Suprapubic skin (tissue), 4 donors: ENCODE data around the gene LRRC7. TPM values are rescaled to one million over a fixed set of nuclear protein-coding genes. Genes with fewer than 3 reads are reported as not detected.

ENCODE experiments used
- DNase-seq, 2 donors: peaks; one replicate each; pipeline ENCODE4 v3.0.0-alpha.2; 2019; ENCODE audit warnings: low spot score in 2 of 2
- H3K27ac ChIP-seq: fragments of 200-600 bp; sonication (generic); one replicate; pipeline ENCODE4 v1.5.1; 2019
- H3K27me3 ChIP-seq: fragments of 200-600 bp; sonication (generic); one replicate; pipeline ENCODE4 v1.5.1; 2019
- H3K36me3 ChIP-seq: fragments of 200-600 bp; sonication (generic); one replicate; pipeline ENCODE4 v1.5.1; 2019
- H3K4me1 ChIP-seq: fragments of 200-600 bp; sonication (generic); one replicate; pipeline ENCODE4 v1.5.1; 2019
- H3K4me3 ChIP-seq: fragments of 200-600 bp; sonication (generic); one replicate; pipeline ENCODE4 v1.5.1; 2019; ENCODE audit warnings: mild to moderate bottlenecking
- H3K9me3 ChIP-seq: fragments of 200-600 bp; sonication (generic); one replicate; pipeline ENCODE4 v1.5.1; 2019
- EP300 ChIP-seq: sonication (generic); formaldehyde crosslinking; IDR thresholded peaks from one replicate; pipeline ENCODE4 v1.6.1; 2017; ENCODE audit warnings: antibody characterized with exemption
- POLR2A ChIP-seq, 2 donors: fragments of 450-650 bp; IDR thresholded peaks; one replicate each; pipeline ENCODE4 v1.6.1; 2017; ENCODE audit warnings: antibody characterized with exemption in 2 of 2, mild to moderate bottlenecking in 2 of 2, moderate library complexity in 2 of 2
- POLR2AphosphoS5 ChIP-seq, 3 donors: sonication (generic); formaldehyde crosslinking; IDR thresholded peaks; one replicate each; pipeline ENCODE4 v1.6.1; 2017; ENCODE audit warnings: antibody characterized with exemption in 3 of 3
- WGBS: methylation state at CpG from one replicate; pipeline ENCODE4 v1.1.5; 2018; 5-methylcytosine and 5-hydroxymethylcytosine counted together
- total RNA-seq, 4 donors: library from RNA; depleted of rRNA; stranded (reverse); fragments of >200 nt; gene quantifications; one replicate each; pipeline ENCODE4 v1.1.0, GENCODE V29; 2016
- TF ChIP-seq, protein P1 (sequence below), 2 donors: fragments of 200-600 bp in 1 of 2; fragments of 450-650 bp in 1 of 2; sonication (generic) in 1 of 2; IDR thresholded peaks; one replicate each; pipeline ENCODE4 v1.5.1; 2016 to 2019; ENCODE audit warnings: antibody characterized with exemption in 2 of 2, mild to moderate bottlenecking in 1 of 2, moderate library complexity in 1 of 2

LRRC7 gene
- total RNA-seq, 4 donors from 2014 or later, result 0.24 to 0.98 (median 0.47) TPM

DNA sequence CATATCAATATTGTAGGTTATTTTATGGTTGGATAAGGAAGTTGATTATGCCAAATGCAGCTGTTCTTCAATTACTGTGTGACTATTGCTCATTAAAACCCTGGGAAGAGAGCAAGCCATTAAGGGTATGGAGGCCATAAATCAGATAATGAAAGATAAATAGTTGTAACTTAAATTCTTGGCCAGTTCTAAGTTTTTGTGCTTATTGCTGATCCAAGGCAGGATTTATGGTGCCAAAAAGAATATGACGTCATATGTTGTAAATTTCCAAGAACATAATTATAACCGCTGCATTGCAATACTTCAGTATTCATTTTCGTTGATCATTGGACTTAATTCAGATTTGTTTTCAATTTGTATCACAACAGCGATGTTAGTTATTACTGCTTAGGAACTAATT is 426.1 kb downstream of the LRRC7 start:
- Histone ChIP-seq H3K27me3 (no peaks in the 10 kb centered on the region), H3K27ac (no peak overlapping the region), H3K9me3 (no peaks in the 10 kb centered on the region), H3K36me3 (no peaks in the 10 kb centered on the region), H3K4me3 (no peak overlapping the region), H3K4me1 (no peaks in the 10 kb centered on the region)
- DNase-seq, result no peak
- 29% methylated on average over 4 of the region's 4 CpGs for WGBS
- no peak for TF ChIP-seq POLR2AphosphoS5 (IDR thresholded peaks at IDR 0.05)
- TF ChIP-seq POLR2A (IDR thresholded peaks at IDR 0.05), result no peak
- no peak for TF ChIP-seq EP300
- TF ChIP-seq, protein P1, sequence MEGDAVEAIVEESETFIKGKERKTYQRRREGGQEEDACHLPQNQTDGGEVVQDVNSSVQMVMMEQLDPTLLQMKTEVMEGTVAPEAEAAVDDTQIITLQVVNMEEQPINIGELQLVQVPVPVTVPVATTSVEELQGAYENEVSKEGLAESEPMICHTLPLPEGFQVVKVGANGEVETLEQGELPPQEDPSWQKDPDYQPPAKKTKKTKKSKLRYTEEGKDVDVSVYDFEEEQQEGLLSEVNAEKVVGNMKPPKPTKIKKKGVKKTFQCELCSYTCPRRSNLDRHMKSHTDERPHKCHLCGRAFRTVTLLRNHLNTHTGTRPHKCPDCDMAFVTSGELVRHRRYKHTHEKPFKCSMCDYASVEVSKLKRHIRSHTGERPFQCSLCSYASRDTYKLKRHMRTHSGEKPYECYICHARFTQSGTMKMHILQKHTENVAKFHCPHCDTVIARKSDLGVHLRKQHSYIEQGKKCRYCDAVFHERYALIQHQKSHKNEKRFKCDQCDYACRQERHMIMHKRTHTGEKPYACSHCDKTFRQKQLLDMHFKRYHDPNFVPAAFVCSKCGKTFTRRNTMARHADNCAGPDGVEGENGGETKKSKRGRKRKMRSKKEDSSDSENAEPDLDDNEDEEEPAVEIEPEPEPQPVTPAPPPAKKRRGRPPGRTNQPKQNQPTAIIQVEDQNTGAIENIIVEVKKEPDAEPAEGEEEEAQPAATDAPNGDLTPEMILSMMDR (IDR thresholded peaks at IDR 0.05), result no peak

DNA sequence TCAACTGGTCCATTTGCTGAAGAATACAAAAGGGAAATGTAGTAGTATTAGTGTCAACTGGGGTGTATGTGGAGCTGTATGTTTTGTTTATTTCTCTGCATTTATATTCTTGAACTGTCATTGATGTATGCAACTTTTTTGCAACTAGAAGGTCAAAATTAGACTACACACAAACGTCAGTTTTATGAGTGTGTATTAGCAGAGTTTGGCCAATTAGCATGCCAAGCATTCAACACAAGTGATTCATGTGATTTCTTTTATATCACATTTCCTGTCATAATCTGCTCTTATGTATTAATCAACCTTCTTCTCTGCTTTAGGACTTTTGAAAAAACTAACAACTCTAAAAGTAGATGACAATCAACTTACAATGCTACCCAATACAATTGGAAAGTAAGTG is 426.5 kb downstream of the LRRC7 start:
- TF ChIP-seq POLR2A (IDR thresholded peaks at IDR 0.05), result no peak
- no peak for TF ChIP-seq EP300
- TF ChIP-seq, protein P1 (IDR thresholded peaks at IDR 0.05), result no peak
- no peak for TF ChIP-seq POLR2AphosphoS5 (IDR thresholded peaks at IDR 0.05)

DNA sequence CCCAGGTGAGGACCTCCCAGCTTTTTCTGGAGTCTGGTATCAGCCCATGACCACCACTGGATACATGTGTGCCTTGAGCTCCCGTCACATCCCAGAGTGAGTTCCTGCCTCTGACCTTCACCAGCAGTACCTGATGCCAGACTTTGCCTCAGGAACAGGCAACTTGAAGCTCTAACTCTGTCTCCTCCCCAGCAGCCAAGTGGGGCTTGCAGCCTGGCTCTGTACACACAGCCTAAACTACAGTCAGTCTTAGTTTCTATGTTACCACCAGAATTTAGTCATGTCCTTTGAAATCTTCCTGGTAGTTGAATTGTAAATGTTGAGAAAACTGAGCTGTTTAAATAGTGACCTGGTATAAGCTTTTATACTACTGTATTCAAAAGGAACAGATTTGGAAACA is 431.1 kb downstream of the LRRC7 start:
- 100% methylated on average over 1 of the region's 1 CpG for WGBS
- TF ChIP-seq, protein P1 (IDR thresholded peaks at IDR 0.05), result no peak
- TF ChIP-seq EP300 (no peak), POLR2AphosphoS5 (IDR thresholded peaks at IDR 0.05) (no peak), POLR2A (IDR thresholded peaks at IDR 0.05) (no peak)

More for the DNA sequence above, 426.5 kb downstream of the LRRC7 start:
- H3K27ac ChIP-seq, result no peak overlapping the region
- 10% methylated on average over 1 of the region's 1 CpG for WGBS
- no peaks in the 10 kb centered on the region for H3K4me1 ChIP-seq
- no peak overlapping the region for H3K4me3 ChIP-seq
- no peaks in the 10 kb centered on the region for H3K36me3 ChIP-seq
- DNase-seq, result no peak
- H3K9me3 ChIP-seq, result no peaks in the 10 kb centered on the region
- no peaks in the 10 kb centered on the region for H3K27me3 ChIP-seq

DNA sequence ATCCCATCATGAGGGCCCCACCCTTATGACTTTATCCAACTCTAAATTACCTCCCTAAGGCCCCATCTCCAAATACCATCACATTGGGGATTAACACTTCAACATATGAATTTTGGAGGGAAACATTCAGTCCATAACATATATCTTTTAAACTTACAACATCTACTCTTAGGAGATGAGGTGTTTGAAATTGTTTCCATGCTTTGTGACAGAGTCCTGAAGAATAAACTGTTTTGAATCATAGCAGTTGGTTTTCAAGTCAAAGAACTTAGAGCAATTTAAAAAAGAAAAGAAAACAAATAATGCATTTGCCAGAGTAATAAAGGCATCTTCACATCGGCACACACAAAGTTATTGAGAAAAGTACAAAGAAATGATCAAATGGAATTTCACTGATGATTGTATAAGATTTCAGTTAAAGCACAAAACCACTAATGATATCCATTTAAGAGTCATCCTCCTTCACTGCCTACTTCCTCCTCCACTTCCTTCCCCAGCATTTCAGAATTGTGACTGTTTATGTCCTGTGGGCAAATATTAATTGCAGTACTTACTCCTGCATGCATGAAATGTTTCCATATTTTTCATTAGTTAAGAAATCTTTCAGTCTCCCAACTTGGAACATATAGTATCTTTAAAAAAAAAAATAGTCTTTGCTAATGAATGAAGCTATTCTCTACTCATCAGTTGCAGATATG is 435.6 kb downstream of the LRRC7 start:
- DNase-seq, result no peak
- Histone ChIP-seq H3K9me3 (no peaks in the 10 kb centered on the region), H3K4me1 (no peaks in the 10 kb centered on the region), H3K36me3 (no peaks in the 10 kb centered on the region), H3K27me3 (no peaks in the 10 kb centered on the region), H3K4me3 (no peak overlapping the region), H3K27ac (no peak overlapping the region)
- WGBS, result 63% methylated on average over 1 of the region's 1 CpG
- TF ChIP-seq POLR2A (IDR thresholded peaks at IDR 0.05), result no peak

More for the DNA sequence above, 431.1 kb downstream of the LRRC7 start:
- DNase-seq, result no peak
- Histone ChIP-seq H3K9me3 (no peaks in the 10 kb centered on the region), H3K27ac (no peak overlapping the region), H3K4me3 (no peak overlapping the region), H3K27me3 (no peaks in the 10 kb centered on the region), H3K36me3 (no peaks in the 10 kb centered on the region), H3K4me1 (no peaks in the 10 kb centered on the region)

DNA sequence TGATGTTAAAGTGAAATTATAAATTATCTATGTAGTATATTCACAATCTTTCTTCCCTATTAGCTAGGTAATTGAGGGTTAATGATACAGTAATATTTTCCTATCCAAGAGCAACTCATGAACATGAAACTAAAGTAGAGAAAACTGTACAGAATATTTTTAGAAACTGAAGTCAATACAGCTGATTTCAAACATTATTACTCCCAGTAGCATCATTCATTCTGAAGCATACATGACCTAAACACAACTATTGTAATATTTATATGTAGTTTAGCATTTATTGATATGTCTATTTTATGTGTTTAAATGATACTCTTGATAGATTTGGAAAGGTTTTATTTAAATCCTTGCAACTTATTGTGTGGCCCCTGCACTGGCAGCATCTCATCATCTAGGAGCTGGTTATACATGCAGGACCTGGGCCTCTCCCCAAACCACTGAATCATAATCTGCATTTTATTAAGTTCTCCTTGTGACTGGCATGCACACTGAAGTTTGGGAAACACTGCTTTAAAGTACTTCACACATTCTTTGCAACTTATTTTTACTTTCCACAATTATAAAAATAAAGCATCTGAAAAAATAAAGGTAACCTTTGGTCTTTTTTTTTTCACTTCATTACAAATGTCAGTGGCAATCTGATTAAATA is 437.8 kb downstream of the LRRC7 start:
- H3K36me3 ChIP-seq, result no peaks in the 10 kb centered on the region
- H3K4me3 ChIP-seq, result no peak overlapping the region
- TF ChIP-seq EP300 (no peak), POLR2A (IDR thresholded peaks at IDR 0.05) (no peak), POLR2AphosphoS5 (IDR thresholded peaks at IDR 0.05) (no peak)
- TF ChIP-seq, protein P1 (IDR thresholded peaks at IDR 0.05), result no peak
- H3K4me1 ChIP-seq, result no peaks in the 10 kb centered on the region
- no peaks in the 10 kb centered on the region for H3K9me3 ChIP-seq
- H3K27me3 ChIP-seq, result no peaks in the 10 kb centered on the region
- no peak overlapping the region for H3K27ac ChIP-seq
- DNase-seq, result no peak
